H1 (cell line): ENCODE measurements around the gene CCDC60.

Source experiments
- CTCF ChIP-seq, 3 experiments: IDR thresholded peaks; 1 replicate in 2 of 3; 2 replicates in 1 of 3; pipeline versions ENCODE4 v1.5.1 to v1.6.1; 2011; ENCODE audit warnings: low read length in 3 of 3, mild to moderate bottlenecking in 3 of 3, inconsistent platforms in 2 of 3, low read depth in 1 of 3, moderate library complexity in 1 of 3; ENCODE audit not compliant: insufficient read depth in 1 of 3; ENCODE audit errors: control extremely low read depth in 1 of 3
- GABPA ChIP-seq: IDR thresholded peaks from 2 replicates; pipeline ENCODE4 v1.6.1; 2011; ENCODE audit warnings: mild to moderate bottlenecking, low read length, moderate library complexity, borderline replicate concordance; ENCODE audit not compliant: insufficient read depth
- PHF8 ChIP-seq: fragments of 200-600 bp; sonication (generic); conservative IDR thresholded peaks from 2 replicates; pipeline ENCODE4 v1.7.1; 2012; ENCODE audit warnings: low read depth, mild to moderate bottlenecking, inconsistent platforms, low read length, moderate library complexity
- POLR2A ChIP-seq, 2 experiments: IDR thresholded peaks; 1 replicate in 1 of 2; 2 replicates in 1 of 2; pipeline ENCODE4 v1.6.1; 2011; ENCODE audit warnings: low read depth in 2 of 2, low read length in 2 of 2, mild to moderate bottlenecking in 2 of 2; ENCODE audit errors: control extremely low read depth in 1 of 2
- POLR2AphosphoS5 ChIP-seq: IDR thresholded peaks from 2 replicates; pipeline ENCODE4 v1.6.1; 2011; ENCODE audit warnings: low read depth, low read length
- SUZ12 ChIP-seq: fragments of 200-600 bp; sonication (generic); IDR thresholded peaks from 2 replicates; pipeline ENCODE4 v1.6.1; 2012; ENCODE audit warnings: mild to moderate bottlenecking, inconsistent platforms, low read length, moderate library complexity, mixed read lengths
- TAF7 ChIP-seq: optimal IDR thresholded peaks from 2 replicates; pipeline ENCODE3; 2011; ENCODE audit warnings: low read depth, mild to moderate bottlenecking, inconsistent platforms, low read length, moderate library complexity, borderline replicate concordance
- ZNF274 ChIP-seq: IDR thresholded peaks from 2 replicates; pipeline ENCODE4 v1.7.0; 2012; ENCODE audit warnings: low read length, borderline replicate concordance; ENCODE audit errors: extremely low read depth

- TF ChIP-seq TAF7 (no peak), POLR2A (IDR thresholded peaks at IDR 0.05; ENCODE audit: control extremely low read depth in 1 of 2, low read depth in 2 of 2, low read length in 2 of 2) (no peak), GABPA (no peak), POLR2AphosphoS5 (no peak), ZNF274 (no peak), CTCF (IDR thresholded peaks at IDR 0.05; ENCODE audit: control extremely low read depth in 1 of 3, insufficient read depth in 1 of 3, low read depth in 1 of 3, low read length in 3 of 3) (no peak), SUZ12 (no peak), PHF8 (no peak)
Measured at GRCh38 chr12:119327471-119327870, 7.1 kb upstream of the CCDC60 start.
